CD4-positive, CD25-positive, alpha-beta regulatory T cell (primary cell): Measurements from ENCODE around the gene FAM227B. TPM values are rescaled to one million over a fixed set of nuclear protein-coding genes. Genes with fewer than 3 reads are reported as not detected.
A peak's percentile ranks its signal among the peaks of the same experiment; 100 is the strongest.

Source experiments
- ATAC-seq, 2 donors: fragments of 150-1000 bp; cut with Tn5 transposase; one replicate each; pipeline ENCODE4 v1.10.0; 2021; ENCODE audit warnings: low read depth in 2 of 2, moderate number of reproducible peaks in 2 of 2, moderate library complexity in 1 of 2
- DNase-seq, 3 donors: peaks; one replicate each; pipeline versions ENCODE4 v3.0.0 to v3.0.0-alpha.2; 2012 to 2022; ENCODE audit warnings: mixed read lengths in 1 of 3
- H3K27ac ChIP-seq: one replicate; pipeline ENCODE4 v1.7.0; 2013; ENCODE audit warnings: mild to moderate bottlenecking, low read length; ENCODE audit not compliant: insufficient read depth, poor library complexity, severe bottlenecking
- H3K27me3 ChIP-seq: one replicate; pipeline ENCODE4 v1.7.0; 2013; ENCODE audit warnings: low read length; ENCODE audit not compliant: control insufficient read depth, insufficient read depth
- H3K36me3 ChIP-seq: one replicate; pipeline ENCODE4 v1.7.0; 2013; ENCODE audit warnings: mild to moderate bottlenecking, low read length, moderate library complexity; ENCODE audit not compliant: control insufficient read depth, insufficient read depth
- H3K4me1 ChIP-seq: 2 replicates; pipeline ENCODE4 v1.7.0; 2013; ENCODE audit warnings: mild to moderate bottlenecking, low read length; ENCODE audit not compliant: insufficient read depth, control insufficient read depth, poor library complexity, severe bottlenecking
- H3K4me3 ChIP-seq: one replicate; pipeline ENCODE4 v1.7.0; 2013; ENCODE audit warnings: low read depth, mild to moderate bottlenecking, low read length, moderate library complexity
- H3K9me3 ChIP-seq, 2 experiments: 1 replicate in 1 of 2; 2 replicates in 1 of 2; pipeline ENCODE4 v1.7.0; 2013; ENCODE audit warnings: low read length in 2 of 2, mild to moderate bottlenecking in 1 of 2, moderate library complexity in 1 of 2; ENCODE audit not compliant: control insufficient read depth in 2 of 2
- H3K27ac Mint-ChIP-seq, 3 donors: one replicate each; pipeline ENCODE4 v1.8.0; 2020 to 2022; ENCODE audit warnings: mild to moderate bottlenecking in 3 of 3, mixed read lengths in 3 of 3, moderate library complexity in 2 of 3
- H3K27me3 Mint-ChIP-seq: one replicate; pipeline ENCODE4 v1.8.0; 2022; ENCODE audit warnings: mild to moderate bottlenecking, mixed read lengths
- H3K36me3 Mint-ChIP-seq: one replicate; pipeline ENCODE4 v1.8.0; 2020; ENCODE audit warnings: mixed read lengths
- H3K4me1 Mint-ChIP-seq, 4 donors: one replicate each; pipeline ENCODE4 v1.8.0; 2020 to 2022; ENCODE audit warnings: mixed read lengths in 4 of 4, mild to moderate bottlenecking in 1 of 4
- H3K4me3 Mint-ChIP-seq, 4 donors: one replicate each; pipeline ENCODE4 v1.8.0; 2020 to 2022; ENCODE audit warnings: mild to moderate bottlenecking in 4 of 4, mixed read lengths in 4 of 4, moderate library complexity in 3 of 4
- H3K9me3 Mint-ChIP-seq, 7 donors: one replicate each; pipeline ENCODE4 v1.8.0; 2020 to 2022; ENCODE audit warnings: mixed read lengths in 7 of 7, mild to moderate bottlenecking in 3 of 7, moderate library complexity in 2 of 7
- polyA plus RNA-seq, 4 donors: library from polyadenylated mRNA; unstranded; fragments of 300-500 nt; fragmentation: Illumina TruSeq; gene quantifications; one replicate each; pipeline ENCODE4 v1.2.3, GENCODE V29; 2021
- total RNA-seq: library from RNA; stranded (reverse); gene quantifications from one replicate; pipeline ENCODE4 v1.2.3, GENCODE V29; 2022

The FAM227B gene
- total and polyA plus RNA-seq, 5 donors from 2014 or later: 4.5 to 18.3 (median 15.1) TPM

DNA sequence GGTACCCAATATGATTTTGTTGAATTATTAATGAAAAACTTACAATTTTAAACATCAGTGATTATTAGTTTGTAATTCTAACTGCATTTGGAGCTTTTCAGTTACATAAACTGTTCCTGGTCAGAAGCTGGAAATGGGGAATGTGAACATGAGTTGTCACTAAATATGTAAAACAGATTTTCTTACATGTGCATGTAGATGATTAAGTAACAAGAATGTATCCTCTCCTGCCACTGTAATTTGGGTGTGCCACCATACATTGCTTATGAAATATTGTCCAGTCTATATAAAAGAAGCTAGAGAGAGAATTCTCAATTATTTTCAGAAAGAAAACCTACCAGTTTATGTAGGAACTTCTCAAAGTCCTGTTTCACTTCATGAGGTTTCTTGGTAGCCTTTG lies 289.2 kb downstream of the FAM227B start:
- Mint-ChIP-seq H3K27ac (no peak overlapping the region), H3K4me1 (peaks cover 0 to 7% (median 2%) of the 10 kb centered on the region in 4 donors), H3K36me3 (peaks cover 33% of the 10 kb centered on the region), H3K27me3 (no peaks in the 10 kb centered on the region), H3K4me3 (no peak overlapping the region), H3K9me3 (no peaks in the 10 kb centered on the region)
- Histone ChIP-seq H3K4me3 (no peak overlapping the region), H3K27ac (no peak overlapping the region), H3K27me3 (no peaks in the 10 kb centered on the region), H3K36me3 (peaks cover 22% of the 10 kb centered on the region), H3K9me3 (no peaks in the 10 kb centered on the region), H3K4me1 (no peaks in the 10 kb centered on the region)
- ATAC-seq (no peak), DNase-seq (no peak)

DNA sequence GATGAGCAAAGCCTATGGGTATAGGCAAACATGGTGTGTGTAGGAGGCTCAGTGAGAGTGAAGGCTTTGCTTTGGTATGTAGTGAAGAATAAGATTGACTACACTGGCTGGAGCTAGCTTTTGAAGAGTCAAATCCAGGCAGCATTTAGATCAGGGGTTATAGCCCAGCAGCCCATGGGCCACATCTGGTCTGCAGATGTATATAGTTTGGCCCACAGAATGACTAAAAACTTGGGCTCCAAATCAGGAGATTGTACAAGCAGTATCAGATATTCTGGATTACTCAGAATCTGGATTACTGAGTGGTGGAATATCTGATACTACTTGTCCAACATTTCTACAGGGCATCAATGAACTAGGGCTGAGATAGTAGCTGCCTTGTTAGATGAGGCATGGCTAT lies 290.5 kb downstream of the FAM227B start:
- DNase-seq: no peak
- H3K27me3 ChIP-seq: no peaks in the 10 kb centered on the region

DNA sequence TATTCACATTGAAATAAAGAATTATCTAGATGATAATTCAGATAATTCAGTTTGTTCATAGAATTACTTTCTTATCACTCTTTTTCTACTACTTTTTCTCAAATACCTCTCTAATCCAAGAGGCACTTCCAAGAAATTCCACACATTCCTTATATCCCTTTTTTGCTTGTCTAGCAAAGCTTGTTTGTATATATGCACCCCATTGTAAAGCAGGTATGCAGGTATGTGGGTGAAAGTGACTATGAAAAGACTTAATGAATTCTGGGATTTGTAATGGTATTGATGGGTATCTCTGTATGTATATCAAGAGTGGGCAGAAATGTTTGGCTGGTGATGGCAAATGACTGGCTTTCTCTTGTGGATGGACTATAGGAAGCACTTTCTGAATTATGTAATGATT lies 291.7 kb downstream of the FAM227B start:
- no peak overlapping the region for H3K4me3 Mint-ChIP-seq
- ATAC-seq: no peak
- H3K36me3 Mint-ChIP-seq: peaks cover 30% of the 10 kb centered on the region
- Histone ChIP-seq H3K4me1 (no peaks in the 10 kb centered on the region), H3K27ac (no peak overlapping the region), H3K9me3 (no peaks in the 10 kb centered on the region), H3K36me3 (peaks cover 24% of the 10 kb centered on the region), H3K4me3 (no peak overlapping the region), H3K27me3 (no peaks in the 10 kb centered on the region)
- no peak overlapping the region for H3K27ac Mint-ChIP-seq
- no peaks in the 10 kb centered on the region for H3K27me3 Mint-ChIP-seq
- no peak for DNase-seq
- H3K9me3 Mint-ChIP-seq: no peaks in the 10 kb centered on the region
- peaks cover 0 to 7% (median under 1%) of the 10 kb centered on the region in 4 donors for H3K4me1 Mint-ChIP-seq

More for the DNA sequence above, 290.5 kb downstream of the FAM227B start:
- ATAC-seq: no peak
- no peak overlapping the region for H3K4me3 ChIP-seq
- no peaks in the 10 kb centered on the region for H3K4me1 ChIP-seq
- Mint-ChIP-seq H3K27ac (no peak overlapping the region), H3K4me3 (no peak overlapping the region), H3K4me1 (peaks cover 0 to 7% (median 2%) of the 10 kb centered on the region in 4 donors), H3K36me3 (peaks cover 33% of the 10 kb centered on the region), H3K9me3 (no peaks in the 10 kb centered on the region), H3K27me3 (no peaks in the 10 kb centered on the region)
- no peak overlapping the region for H3K27ac ChIP-seq
- H3K36me3 ChIP-seq: peaks cover 24% of the 10 kb centered on the region
- no peaks in the 10 kb centered on the region for H3K9me3 ChIP-seq

DNA sequence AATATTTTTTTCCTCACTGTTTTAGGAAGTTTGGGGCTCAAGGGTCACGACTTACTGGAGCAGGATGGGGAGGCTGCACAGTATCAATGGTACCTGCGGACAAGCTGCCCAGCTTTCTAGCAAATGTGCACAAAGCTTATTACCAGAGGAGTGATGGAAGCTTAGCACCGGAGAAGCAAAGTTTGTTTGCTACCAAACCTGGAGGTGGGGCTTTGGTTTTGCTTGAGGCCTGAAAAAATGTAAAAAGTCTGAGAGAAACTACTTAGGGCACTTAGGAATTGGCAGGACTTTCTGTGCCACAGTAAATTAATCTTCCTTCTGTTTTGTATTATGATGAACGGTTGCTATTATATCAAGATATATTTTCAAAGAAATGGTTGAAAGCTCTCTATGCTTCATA lies 292.7 kb downstream of the FAM227B start:
- H3K27me3 Mint-ChIP-seq: no peaks in the 10 kb centered on the region
- H3K4me3 Mint-ChIP-seq: no peak overlapping the region
- DNase-seq: no peak
- Histone ChIP-seq H3K4me3 (no peak overlapping the region), H3K4me1 (no peaks in the 10 kb centered on the region), H3K9me3 (no peaks in the 10 kb centered on the region), H3K27ac (no peak overlapping the region), H3K36me3 (peaks cover 24% of the 10 kb centered on the region), H3K27me3 (no peaks in the 10 kb centered on the region)
- H3K9me3 Mint-ChIP-seq: no peaks in the 10 kb centered on the region
- H3K36me3 Mint-ChIP-seq: peaks cover 25% of the 10 kb centered on the region
- H3K27ac Mint-ChIP-seq: peak overlapping the region in 1 of 3 donors; percentile 29
- H3K4me1 Mint-ChIP-seq: peaks cover 0 to 7% (median 2%) of the 10 kb centered on the region in 4 donors
- no peak for ATAC-seq

DNA sequence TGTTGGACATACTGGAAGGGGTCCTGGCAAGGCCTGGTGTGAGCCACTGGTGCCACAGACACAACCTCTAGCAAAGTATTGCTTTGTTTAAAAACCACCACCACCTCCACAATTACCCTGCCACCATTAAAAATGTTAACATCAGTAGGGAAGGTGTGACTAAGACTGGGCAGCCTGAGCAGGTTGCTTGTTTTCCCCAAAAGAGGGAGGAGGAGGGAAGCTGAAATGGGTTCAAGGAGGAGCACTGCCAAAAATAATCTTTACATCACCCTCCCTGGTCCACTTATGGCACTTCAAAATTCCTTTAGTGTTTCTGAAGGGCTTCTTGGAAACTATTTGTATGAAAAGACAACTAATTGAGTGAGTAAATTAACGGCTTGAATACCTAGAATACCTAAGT lies 297.4 kb downstream of the FAM227B start:
- H3K27ac Mint-ChIP-seq: peak overlapping the region in 1 of 3 donors; percentile 55
- no peaks in the 10 kb centered on the region for H3K4me1 ChIP-seq
- peaks cover 40% of the 10 kb centered on the region for H3K36me3 ChIP-seq
- no peaks in the 10 kb centered on the region for H3K27me3 Mint-ChIP-seq
- no peak overlapping the region for H3K4me3 Mint-ChIP-seq
- peaks cover 0 to 2% (median 0%) of the 10 kb centered on the region in 7 donors for H3K9me3 Mint-ChIP-seq
- no peak overlapping the region for H3K4me3 ChIP-seq
- no peaks in the 10 kb centered on the region for H3K27me3 ChIP-seq
- peaks cover 42% of the 10 kb centered on the region for H3K36me3 Mint-ChIP-seq
- H3K4me1 Mint-ChIP-seq: peaks cover 0 to 20% (median 3%) of the 10 kb centered on the region in 4 donors
- H3K9me3 ChIP-seq: no peaks in the 10 kb centered on the region
- DNase-seq: no peak
- no peak overlapping the region for H3K27ac ChIP-seq
- ATAC-seq: no peak

DNA sequence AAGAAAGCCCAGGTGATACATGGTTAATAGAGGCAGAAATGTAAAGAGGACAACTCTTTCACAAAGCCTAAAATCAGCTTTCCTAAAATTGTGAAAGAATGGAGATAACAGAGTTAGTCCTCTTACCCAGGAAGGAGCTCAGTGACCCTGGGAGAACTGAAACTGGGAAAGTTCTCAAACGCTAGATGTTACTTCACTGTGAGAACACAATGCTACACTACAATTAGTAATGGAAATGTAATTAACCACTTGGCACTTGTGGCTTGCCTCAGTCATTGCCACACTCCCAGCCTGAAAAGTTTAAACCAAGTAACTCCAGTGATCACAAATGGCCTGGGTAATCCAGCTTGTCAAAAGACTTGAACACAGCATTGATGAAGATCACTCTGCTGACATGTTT lies 300.3 kb downstream of the FAM227B start:
- Mint-ChIP-seq H3K27ac (peak overlapping the region in 2 of 3 donors; percentile 6 to 70), H3K4me1 (peaks cover 0 to 13% (median 4%) of the 10 kb centered on the region in 4 donors)
- DNase-seq: no peak

DNA sequence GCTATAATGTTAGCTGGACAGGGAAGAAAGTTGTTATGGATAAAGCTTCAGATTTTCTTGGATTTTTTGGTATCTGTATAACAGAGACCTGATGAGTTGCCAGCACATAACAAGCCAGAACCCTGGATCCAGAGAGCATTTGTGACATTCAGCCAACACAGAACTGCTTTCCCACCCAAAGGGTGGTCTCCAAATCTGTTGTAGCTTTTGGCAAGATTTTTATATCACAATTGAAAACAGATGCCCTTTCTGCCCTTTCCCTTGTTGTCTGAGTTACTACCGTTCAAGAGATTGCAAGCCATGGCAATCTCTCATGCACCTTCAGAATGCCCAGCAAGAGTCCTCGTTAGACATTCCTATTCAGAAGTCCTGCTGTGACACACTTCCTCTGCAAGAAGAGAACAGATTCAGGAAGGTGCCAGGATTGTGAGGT lies 305.2 kb downstream of the FAM227B start:
- H3K27ac Mint-ChIP-seq: no peak overlapping the region
- no peaks in the 10 kb centered on the region for H3K27me3 ChIP-seq
- ATAC-seq: no peak
- peaks cover 0 to 15% (median 3%) of the 10 kb centered on the region in 4 donors for H3K4me1 Mint-ChIP-seq
- H3K27me3 Mint-ChIP-seq: no peaks in the 10 kb centered on the region
- H3K9me3 Mint-ChIP-seq: peaks cover 0 to 4% (median 0%) of the 10 kb centered on the region in 7 donors
- no peak overlapping the region for H3K4me3 Mint-ChIP-seq
- DNase-seq: no peak
- peaks cover 15% of the 10 kb centered on the region for H3K36me3 ChIP-seq
- peaks cover 33% of the 10 kb centered on the region for H3K36me3 Mint-ChIP-seq
- H3K4me3 ChIP-seq: no peak overlapping the region
- no peak overlapping the region for H3K27ac ChIP-seq
- H3K9me3 ChIP-seq: no peaks in the 10 kb centered on the region
- no peaks in the 10 kb centered on the region for H3K4me1 ChIP-seq

More for the DNA sequence above, 300.3 kb downstream of the FAM227B start:
- Histone ChIP-seq H3K27me3 (no peaks in the 10 kb centered on the region), H3K27ac (no peak overlapping the region), H3K4me3 (no peak overlapping the region), H3K36me3 (peaks cover 29% of the 10 kb centered on the region), H3K9me3 (no peaks in the 10 kb centered on the region), H3K4me1 (no peaks in the 10 kb centered on the region)
- Mint-ChIP-seq H3K4me3 (no peak overlapping the region), H3K9me3 (peaks cover 0 to 2% (median 0%) of the 10 kb centered on the region in 7 donors), H3K27me3 (no peaks in the 10 kb centered on the region), H3K36me3 (peaks cover 37% of the 10 kb centered on the region)
- ATAC-seq: no peak

DNA sequence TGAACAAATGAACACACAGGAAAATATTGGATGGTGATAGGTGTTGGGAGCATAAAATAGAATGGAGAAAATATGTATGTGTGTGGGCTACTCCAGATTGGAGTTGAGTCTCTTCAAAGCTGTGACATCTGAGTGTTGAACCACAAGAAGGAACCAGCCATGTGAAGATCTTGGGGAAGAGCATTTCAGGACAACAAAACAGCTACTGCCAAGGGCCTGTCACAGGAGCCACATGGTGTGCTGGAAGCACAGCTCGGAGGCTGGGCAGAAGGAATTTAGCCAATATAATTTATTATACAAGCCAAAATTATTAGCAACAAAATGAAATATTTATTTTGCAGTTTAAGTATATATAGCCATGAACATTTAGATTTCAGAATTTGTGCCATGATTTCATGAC lies 305.9 kb downstream of the FAM227B start:
- H3K27me3 Mint-ChIP-seq: no peaks in the 10 kb centered on the region
- H3K36me3 Mint-ChIP-seq: peaks cover 34% of the 10 kb centered on the region
- Histone ChIP-seq H3K27me3 (no peaks in the 10 kb centered on the region), H3K27ac (no peak overlapping the region), H3K36me3 (peaks cover 9% of the 10 kb centered on the region), H3K9me3 (no peaks in the 10 kb centered on the region), H3K4me3 (no peak overlapping the region), H3K4me1 (no peaks in the 10 kb centered on the region)
- peaks cover 0 to 19% (median 5%) of the 10 kb centered on the region in 4 donors for H3K4me1 Mint-ChIP-seq
- ATAC-seq: no peak
- DNase-seq: no peak
- peaks cover 0 to 4% (median 0%) of the 10 kb centered on the region in 7 donors for H3K9me3 Mint-ChIP-seq
- H3K4me3 Mint-ChIP-seq: no peak overlapping the region
- no peak overlapping the region for H3K27ac Mint-ChIP-seq
